H9 (cell line): ENCODE data around the gene SLC47A2. TPM values are rescaled to one million over a fixed set of nuclear protein-coding genes. Genes with fewer than 3 reads are reported as not detected.

Source experiments
- DNase-seq: peaks from one replicate; pipeline ENCODE4 v3.0.0-alpha.2; 2017
- H2AFZ ChIP-seq: one replicate; pipeline ENCODE4 v1.6.1; 2013; ENCODE audit warnings: mild to moderate bottlenecking, low read length, control low read depth, moderate library complexity
- H2AK5ac ChIP-seq: 2 replicates; pipeline ENCODE4 v1.6.1; 2013; ENCODE audit warnings: low read length, control low read depth, mixed read lengths; ENCODE audit not compliant: insufficient read length
- H2BK120ac ChIP-seq: one replicate; pipeline ENCODE4 v1.6.1; 2013; ENCODE audit warnings: low read depth, mild to moderate bottlenecking, low read length, control low read depth, inconsistent platforms; ENCODE audit not compliant: poor library complexity, severe bottlenecking
- H2BK12ac ChIP-seq: 2 replicates; pipeline ENCODE4 v1.6.1; 2013; ENCODE audit warnings: low read length, control low read depth, mixed read lengths, low read depth; ENCODE audit not compliant: insufficient read length
- H2BK15ac ChIP-seq: 2 replicates; pipeline ENCODE4 v1.6.1; 2013; ENCODE audit warnings: low read depth, low read length, control low read depth
- H2BK20ac ChIP-seq: one replicate; pipeline ENCODE4 v1.6.1; 2013; ENCODE audit warnings: low read depth, mild to moderate bottlenecking, low read length, control low read depth, inconsistent platforms; ENCODE audit not compliant: poor library complexity, severe bottlenecking
- H2BK5ac ChIP-seq: 2 replicates; pipeline ENCODE4 v1.6.1; 2013; ENCODE audit warnings: low read length, control low read depth, mixed read lengths; ENCODE audit not compliant: insufficient read length
- H3K14ac ChIP-seq: 2 replicates; pipeline ENCODE4 v1.6.1; 2013; ENCODE audit warnings: low read length, control low read depth; ENCODE audit not compliant: insufficient read depth
- H3K18ac ChIP-seq: 2 replicates; pipeline ENCODE4 v1.6.1; 2013; ENCODE audit warnings: low read depth, mild to moderate bottlenecking, mixed read lengths, low read length, control low read depth; ENCODE audit not compliant: insufficient read length
- H3K23ac ChIP-seq: 2 replicates; pipeline ENCODE4 v1.6.1; 2013; ENCODE audit warnings: low read length, control low read depth, mixed read lengths, low read depth; ENCODE audit not compliant: insufficient read length
- H3K23me2 ChIP-seq: 2 replicates; pipeline ENCODE4 v1.6.1; 2013; ENCODE audit warnings: low read depth, mild to moderate bottlenecking, mixed read lengths, low read length, control low read depth; ENCODE audit not compliant: insufficient read length, poor library complexity, severe bottlenecking
- H3K27ac ChIP-seq: 2 replicates; pipeline ENCODE4 v1.5.1; 2013; ENCODE audit warnings: low read length, control low read depth, mixed read lengths, low read depth; ENCODE audit not compliant: insufficient read length
- H3K27me3 ChIP-seq: 2 replicates; pipeline ENCODE4 v1.6.1; 2013; ENCODE audit warnings: low read length, control low read depth, inconsistent platforms; ENCODE audit not compliant: insufficient read depth
- H3K4ac ChIP-seq: 2 replicates; pipeline ENCODE4 v1.6.1; 2013; ENCODE audit warnings: low read depth, mild to moderate bottlenecking, control low read depth, inconsistent platforms, low read length, moderate library complexity
- H3K4me1 ChIP-seq: 2 replicates; pipeline ENCODE4 v1.6.1; 2013; ENCODE audit warnings: low read length, control low read depth, inconsistent platforms; ENCODE audit not compliant: insufficient read depth
- H3K4me2 ChIP-seq: 2 replicates; pipeline ENCODE4 v1.6.1; 2013; ENCODE audit warnings: low read length, control low read depth, mixed read lengths; ENCODE audit not compliant: insufficient read length, insufficient read depth
- H3K56ac ChIP-seq: 2 replicates; pipeline ENCODE4 v1.6.1; 2013; ENCODE audit warnings: low read depth, mild to moderate bottlenecking, mixed read lengths, low read length, control low read depth; ENCODE audit not compliant: insufficient read length
- H3K79me1 ChIP-seq: 2 replicates; pipeline ENCODE4 v1.6.1; 2013; ENCODE audit warnings: low read depth, mild to moderate bottlenecking, moderate library complexity, low read length, control low read depth, inconsistent platforms; ENCODE audit not compliant: insufficient read depth, poor library complexity, severe bottlenecking
- H3K79me2 ChIP-seq: 2 replicates; pipeline ENCODE4 v1.6.1; 2013; ENCODE audit warnings: low read length, control low read depth, inconsistent platforms; ENCODE audit not compliant: insufficient read depth
- H3K9ac ChIP-seq: 2 replicates; pipeline ENCODE4 v1.6.1; 2013; ENCODE audit warnings: low read length, control low read depth, mixed read lengths; ENCODE audit not compliant: insufficient read length; ENCODE audit errors: extremely low read depth
- H3K9me3 ChIP-seq: one replicate; pipeline ENCODE4 v1.6.1; 2013; ENCODE audit warnings: low read depth, low read length, inconsistent platforms; ENCODE audit not compliant: control insufficient read depth
- H3T11ph ChIP-seq: one replicate; pipeline ENCODE4 v1.6.1; 2013; ENCODE audit warnings: mild to moderate bottlenecking, low read length, control low read depth, inconsistent platforms
- H4K20me1 ChIP-seq: one replicate; pipeline ENCODE4 v1.6.1; 2013; ENCODE audit not compliant: control insufficient read depth, insufficient read length, insufficient read depth
- H4K5ac ChIP-seq: 2 replicates; pipeline ENCODE4 v1.6.1; 2013; ENCODE audit warnings: low read depth, mild to moderate bottlenecking, mixed read lengths, low read length, control low read depth; ENCODE audit not compliant: insufficient read length
- H4K8ac ChIP-seq: replicated peaks from 2 replicates; pipeline ENCODE4 v1.6.1; 2013; ENCODE audit warnings: low read length, control low read depth, mixed read lengths, low read depth; ENCODE audit not compliant: insufficient read length
- H4K91ac ChIP-seq: 2 replicates; pipeline ENCODE4 v1.6.1; 2013; ENCODE audit warnings: low read depth, mild to moderate bottlenecking, moderate library complexity, mixed read lengths, low read length, control low read depth; ENCODE audit not compliant: insufficient read length
- H3K27ac Mint-ChIP-seq, 3 experiments: 2 replicates in 2 of 3; 3 replicates in 1 of 3; pipeline ENCODE4 v1.8.0; 2020 to 2021; ENCODE audit warnings: mixed read lengths in 3 of 3, mild to moderate bottlenecking in 1 of 3, moderate library complexity in 1 of 3
- H3K27me3 Mint-ChIP-seq: 2 replicates; pipeline ENCODE4 v1.8.0; 2021; ENCODE audit warnings: low read depth, mild to moderate bottlenecking, moderate library complexity, mixed read lengths
- H3K36me3 Mint-ChIP-seq, 3 experiments: 2 replicates in 2 of 3; 3 replicates in 1 of 3; pipeline ENCODE4 v1.8.0; 2020 to 2021; ENCODE audit warnings: low read depth in 3 of 3, mixed read lengths in 3 of 3; ENCODE audit not compliant: insufficient read depth in 1 of 3
- H3K4me1 Mint-ChIP-seq, 2 experiments: 2 replicates each; pipeline ENCODE4 v1.8.0; 2020; ENCODE audit warnings: mixed read lengths in 2 of 2
- H3K4me3 Mint-ChIP-seq, 2 experiments: 2 replicates in 1 of 2; 3 replicates in 1 of 2; pipeline ENCODE4 v1.8.0; 2020 to 2021; ENCODE audit warnings: mild to moderate bottlenecking in 2 of 2, mixed read lengths in 2 of 2, moderate library complexity in 1 of 2
- H3K9me3 Mint-ChIP-seq, 2 experiments: 2 replicates in 1 of 2; 3 replicates in 1 of 2; pipeline ENCODE4 v1.8.0; 2020; ENCODE audit warnings: mild to moderate bottlenecking in 2 of 2, mixed read lengths in 2 of 2, moderate library complexity in 1 of 2
- WGBS: extraction: QIAGEN DNeasy Blood & Tissue Kit; methylation state at CpG from one replicate; pipeline ENCODE4 v1.1.7; 2013; ENCODE audit warnings: missing lambda C conversion rate, low lambda C conversion rate, mixed read lengths; ENCODE audit not compliant: insufficient read length; ENCODE audit errors: extremely low coverage; 5-methylcytosine and 5-hydroxymethylcytosine counted together
- total RNA-seq: library from RNA; stranded (reverse); gene quantifications from 2 replicates; pipeline ENCODE4 v1.2.1, GENCODE V29; 2021
- TF ChIP-seq, protein P1 (sequence below): fragments of 200-600 bp; sonication (generic); conservative IDR thresholded peaks from 3 replicates; pipeline ENCODE4 v1.8.0; 2021; ENCODE audit warnings: antibody characterized with exemption, mild to moderate bottlenecking

The SLC47A2 gene
- total RNA-seq, 1 experiment from 2014 or later = not detected

GRCh38 chr17:19730843-19731242, 14.5 kb upstream of the SLC47A2 start:
- no peak overlapping the region for H2AK5ac ChIP-seq
- H3K9ac ChIP-seq = no peak overlapping the region
- H2BK15ac ChIP-seq = no peak overlapping the region
- H3T11ph ChIP-seq = no peak overlapping the region
- H2BK120ac ChIP-seq = no peak overlapping the region
- no peak overlapping the region for H3K56ac ChIP-seq
- no peak overlapping the region for H2BK20ac ChIP-seq
- Mint-ChIP-seq H3K36me3 (no peaks in the 10 kb centered on the region), H3K27me3 (peaks cover 4% of the 10 kb centered on the region), H3K4me1 (no peaks in the 10 kb centered on the region), H3K9me3 (no peaks in the 10 kb centered on the region), H3K4me3 (no peak overlapping the region), H3K27ac (no peak overlapping the region)
- no peak overlapping the region for H3K4ac ChIP-seq
- H4K8ac ChIP-seq = no peak overlapping the region
- H4K20me1 ChIP-seq = no peaks in the 10 kb centered on the region
- WGBS = no CpG with 5 or more reads among the region's 4 CpGs
- no peaks in the 10 kb centered on the region for H3K79me1 ChIP-seq
- H3K23me2 ChIP-seq = no peaks in the 10 kb centered on the region
- H3K4me1 ChIP-seq = no peaks in the 10 kb centered on the region
- no peak overlapping the region for H3K14ac ChIP-seq
- H3K27ac ChIP-seq = no peak overlapping the region
- no peaks in the 10 kb centered on the region for H3K27me3 ChIP-seq
- H2AFZ ChIP-seq = no peak overlapping the region
- no peaks in the 10 kb centered on the region for H3K9me3 ChIP-seq
- no peak overlapping the region for H4K91ac ChIP-seq
- no peak overlapping the region for H3K23ac ChIP-seq
- H3K4me2 ChIP-seq = no peak overlapping the region
- no peak for DNase-seq
- no peak overlapping the region for H2BK12ac ChIP-seq
- H3K79me2 ChIP-seq = no peaks in the 10 kb centered on the region
- no peak overlapping the region for H4K5ac ChIP-seq
- TF ChIP-seq, protein P1, sequence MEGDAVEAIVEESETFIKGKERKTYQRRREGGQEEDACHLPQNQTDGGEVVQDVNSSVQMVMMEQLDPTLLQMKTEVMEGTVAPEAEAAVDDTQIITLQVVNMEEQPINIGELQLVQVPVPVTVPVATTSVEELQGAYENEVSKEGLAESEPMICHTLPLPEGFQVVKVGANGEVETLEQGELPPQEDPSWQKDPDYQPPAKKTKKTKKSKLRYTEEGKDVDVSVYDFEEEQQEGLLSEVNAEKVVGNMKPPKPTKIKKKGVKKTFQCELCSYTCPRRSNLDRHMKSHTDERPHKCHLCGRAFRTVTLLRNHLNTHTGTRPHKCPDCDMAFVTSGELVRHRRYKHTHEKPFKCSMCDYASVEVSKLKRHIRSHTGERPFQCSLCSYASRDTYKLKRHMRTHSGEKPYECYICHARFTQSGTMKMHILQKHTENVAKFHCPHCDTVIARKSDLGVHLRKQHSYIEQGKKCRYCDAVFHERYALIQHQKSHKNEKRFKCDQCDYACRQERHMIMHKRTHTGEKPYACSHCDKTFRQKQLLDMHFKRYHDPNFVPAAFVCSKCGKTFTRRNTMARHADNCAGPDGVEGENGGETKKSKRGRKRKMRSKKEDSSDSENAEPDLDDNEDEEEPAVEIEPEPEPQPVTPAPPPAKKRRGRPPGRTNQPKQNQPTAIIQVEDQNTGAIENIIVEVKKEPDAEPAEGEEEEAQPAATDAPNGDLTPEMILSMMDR = no peak
- no peak overlapping the region for H3K18ac ChIP-seq
- H2BK5ac ChIP-seq = no peak overlapping the region
